ENCODE results near the gene GJB5.

- TF ChIP-seq CTCF (conservative IDR thresholded peaks at IDR 0.05 in 1 of 2, IDR thresholded peaks at IDR 0.05 in 1 of 2; ENCODE audit: extremely low read depth in 1 of 2, insufficient read depth in 1 of 2, low read depth in 1 of 2, low read length in 2 of 2) (no peak), EZH2 (IDR thresholded peaks at IDR 0.05; ENCODE audit: borderline replicate concordance, low read length) (peak; percentile 45)
These were observed 38.3 kb downstream of the GJB5 start, which contains the start of gene GJA4 for GRCh38 chr1:34792868-34793727.
